HL-60/S4 treated with phorbol 12-myristate 13-acetate at 8.2 ng/mL for 4 days and 3 days (cell line): Measurements from ENCODE around the gene CCDC7.
"Not testable (repeated sequence)": the region's sequence is repeated elsewhere in the genome, so short reads cannot be mapped to it uniquely, and the experiment has no call there.

Source experiments
- in situ Hi-C: fragments of 300-500 bp; cut with MboI; formaldehyde crosslinking; loops from 2 replicates; pipeline ENCODE4 v1.15.0; 2022; ENCODE audit warnings: low sequenced_read_pairs

CCDC7 gene

DNA sequence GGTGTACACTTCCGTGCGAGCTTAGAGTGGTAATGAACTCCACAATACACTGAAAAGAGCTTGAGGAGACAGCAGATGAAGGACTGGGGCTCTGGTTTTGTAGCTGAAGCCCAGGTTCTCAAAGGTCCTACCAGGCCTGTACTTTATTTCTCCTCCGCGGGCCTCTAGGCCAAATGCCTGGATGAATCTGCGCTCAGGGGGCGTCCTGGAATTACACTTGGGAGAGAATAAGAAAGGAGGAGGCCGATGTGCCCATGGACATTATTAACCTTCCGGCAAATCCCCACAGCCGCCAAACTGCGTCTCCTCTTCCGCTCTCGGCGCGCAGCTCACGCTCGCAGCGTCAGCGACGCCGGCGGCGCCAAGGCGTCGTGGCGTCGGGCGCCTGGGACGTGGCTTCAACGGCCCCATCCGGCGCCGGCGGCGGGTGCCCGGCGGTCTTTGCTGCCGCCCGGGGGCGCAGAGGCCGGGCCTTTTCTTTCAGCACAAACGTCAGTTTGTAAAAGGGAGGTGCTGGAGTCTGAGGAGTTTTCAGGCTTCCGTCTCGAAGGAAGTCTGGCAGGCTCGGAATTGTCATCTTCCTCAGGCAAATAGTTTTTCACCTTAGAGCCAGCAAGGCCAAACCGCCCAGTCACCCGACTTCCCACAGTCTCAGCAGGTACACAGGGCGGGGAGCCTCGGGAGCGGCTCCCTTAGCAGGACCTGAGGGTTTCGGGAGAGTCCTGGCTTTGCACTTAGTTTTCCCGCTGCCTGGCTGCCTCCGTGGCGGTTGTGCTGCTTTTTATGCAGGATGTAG is at the start of gene CCDC7:
Gene CCDC7 (plus strand): TSS at position 401 of the 796 bp plus-strand sequence. CDS start 5,503 bp downstream, outside the sequence.
- in situ Hi-C loops = no loop called here

DNA sequence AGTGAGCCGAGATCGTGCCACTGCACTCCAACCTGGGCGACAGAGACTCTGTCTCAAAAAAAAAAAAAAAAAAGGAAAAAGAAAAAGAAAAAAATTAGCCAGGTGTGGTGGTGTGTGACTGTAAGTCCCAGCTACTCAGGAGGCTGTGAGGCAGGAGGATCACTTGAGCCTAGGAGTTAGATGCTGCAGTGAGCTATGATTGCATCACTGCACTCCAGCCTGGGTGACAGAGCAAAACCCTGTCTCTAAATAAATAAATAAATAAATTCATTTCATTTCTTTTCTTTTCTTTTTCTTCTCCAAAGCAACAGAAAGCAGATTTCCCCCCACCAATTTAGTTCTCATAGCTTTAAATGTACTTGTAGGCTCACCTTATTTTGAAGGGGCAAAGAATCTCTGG is 48.8 kb upstream of the CCDC7 start:
- in situ Hi-C loops = not testable (repeated sequence)

DNA sequence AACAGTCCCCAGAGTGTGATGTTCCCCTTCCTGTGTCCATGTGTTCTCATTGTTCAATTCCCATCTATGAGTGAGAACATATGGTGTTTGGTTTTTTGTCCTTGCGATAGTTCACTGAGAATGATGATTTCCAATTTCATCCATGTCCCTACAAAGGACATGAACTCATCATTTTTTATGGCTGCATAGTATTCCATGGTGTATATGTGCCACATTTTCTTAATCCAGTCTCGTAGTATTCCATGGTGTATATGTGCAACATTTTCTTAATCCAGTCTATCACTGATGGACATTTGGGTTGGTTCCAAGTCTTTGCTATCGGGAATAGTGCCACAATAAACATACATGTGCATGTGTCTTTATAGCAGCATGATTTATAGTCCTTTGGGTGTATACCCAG is 46.2 kb upstream of the CCDC7 start:
- in situ Hi-C loops = not testable (repeated sequence)

DNA sequence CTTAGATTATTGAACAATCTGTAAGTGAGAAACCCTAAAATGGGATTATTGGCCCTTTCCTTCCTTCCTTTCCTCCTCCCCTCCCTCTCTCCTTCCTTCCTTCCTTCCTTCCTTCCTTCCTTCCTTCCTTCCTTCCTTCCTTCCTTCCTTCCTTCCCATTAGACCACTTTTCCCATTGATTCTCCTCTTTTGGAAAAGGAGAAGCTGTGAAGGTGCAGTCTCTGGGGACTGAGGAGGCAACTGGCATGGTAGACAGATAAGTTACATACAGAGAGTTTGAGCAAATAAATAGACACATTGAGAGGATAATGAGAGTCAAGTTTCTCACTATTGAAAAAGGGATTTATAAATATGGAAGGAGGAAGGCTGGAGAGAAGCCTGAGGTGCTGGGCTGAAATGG is 45.0 kb upstream of the CCDC7 start:
- in situ Hi-C loops = no loop called here

DNA sequence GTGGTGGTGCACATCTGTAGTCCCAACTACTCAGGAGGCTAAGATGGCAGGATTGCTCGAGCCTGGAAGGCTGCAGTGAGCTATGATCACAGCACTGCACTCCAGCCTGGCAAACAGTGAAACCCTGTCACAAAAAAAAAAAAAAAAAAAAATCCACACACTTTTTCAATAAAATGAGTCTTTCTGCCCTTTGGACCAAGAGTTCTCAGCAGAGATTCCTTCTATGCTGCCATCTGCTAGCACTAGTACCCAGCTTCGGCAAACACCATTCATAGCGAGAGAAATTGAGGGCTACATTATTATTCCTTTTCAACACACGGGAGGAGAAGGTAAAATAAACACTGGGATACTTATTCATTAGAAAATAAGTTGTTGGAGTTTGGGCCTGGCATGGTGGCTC is 43.4 kb upstream of the CCDC7 start:
- in situ Hi-C loops = no loop called here

DNA sequence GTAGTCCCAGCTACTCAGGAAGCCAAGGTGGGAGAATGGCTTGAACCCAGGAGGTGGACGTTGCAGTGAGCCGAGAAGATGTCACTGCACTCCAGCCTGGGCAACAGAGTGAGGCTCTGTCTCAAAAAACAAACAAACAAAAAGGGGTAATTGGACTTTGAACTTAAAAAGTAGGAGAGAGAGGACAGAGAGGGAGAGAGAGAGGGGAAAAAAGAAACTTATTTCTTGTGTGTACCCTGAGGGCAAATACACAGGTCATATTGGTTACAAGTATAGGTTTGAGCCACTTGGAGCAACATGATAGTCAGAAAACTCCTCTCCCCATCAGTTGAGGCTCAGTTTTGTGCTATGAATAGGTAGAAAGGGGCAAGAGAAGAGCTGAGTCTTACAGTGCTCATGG is 42.8 kb upstream of the CCDC7 start:
- in situ Hi-C loops = no loop called here

DNA sequence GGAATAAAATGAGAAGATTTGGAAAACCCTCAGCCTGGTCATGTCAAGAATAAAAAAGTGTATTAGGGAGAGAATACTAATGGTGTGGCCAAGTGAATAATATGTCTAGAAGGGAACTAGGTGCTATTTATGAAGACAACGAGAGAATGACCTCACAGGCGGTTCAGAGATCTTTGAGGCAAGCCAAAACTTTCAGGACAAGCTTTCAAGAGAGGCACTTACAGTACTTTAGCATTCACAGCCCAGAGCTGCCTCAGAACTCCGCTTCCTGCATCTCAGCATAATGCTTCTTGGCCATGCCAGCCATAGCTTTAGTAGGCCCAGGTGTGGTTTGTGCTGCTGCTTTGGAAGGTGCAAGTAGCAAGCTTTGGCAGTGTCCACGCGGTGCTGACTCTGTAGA is 37.2 kb upstream of the CCDC7 start:
- in situ Hi-C loops = no loop called here

DNA sequence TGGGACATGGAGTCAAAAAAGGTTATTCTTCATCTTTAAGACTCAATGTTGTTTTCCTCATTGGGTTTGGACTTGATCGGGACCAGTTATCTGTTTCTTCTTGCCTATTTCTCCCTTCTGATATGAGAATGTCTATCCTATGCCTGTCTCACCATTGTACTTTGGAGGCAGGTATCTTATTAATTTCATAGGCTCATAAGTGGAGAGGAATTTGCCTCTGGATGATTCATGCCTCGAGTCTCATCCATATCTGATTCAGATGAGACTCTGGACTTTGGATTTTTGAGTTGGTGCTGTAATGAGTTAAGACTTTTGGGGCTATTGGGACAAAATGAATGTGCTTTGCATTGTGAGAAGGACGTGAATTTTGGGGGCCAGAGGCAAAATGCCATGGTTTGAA is 36.2 kb upstream of the CCDC7 start:
- in situ Hi-C loops = no loop called here

DNA sequence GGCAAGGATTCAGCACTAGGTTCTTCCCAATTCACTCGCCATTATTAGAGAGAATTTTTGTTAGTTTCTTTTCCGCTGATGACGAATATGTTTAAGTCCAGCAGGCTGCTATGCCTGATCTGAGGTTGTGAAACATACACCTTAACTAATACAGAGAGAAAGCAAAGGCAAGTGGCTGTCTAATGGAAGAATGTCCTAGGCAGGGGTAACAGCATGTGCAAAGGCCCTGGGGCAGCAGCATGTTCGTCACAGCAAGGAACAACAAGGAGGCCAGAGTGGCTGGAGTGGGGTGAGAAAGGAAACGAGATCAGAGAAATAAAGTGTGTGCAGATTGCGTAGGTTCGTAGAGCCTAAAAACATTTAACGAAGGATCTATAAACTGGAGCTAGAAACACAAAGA is 35.4 kb upstream of the CCDC7 start:
- in situ Hi-C loops = no loop called here

DNA sequence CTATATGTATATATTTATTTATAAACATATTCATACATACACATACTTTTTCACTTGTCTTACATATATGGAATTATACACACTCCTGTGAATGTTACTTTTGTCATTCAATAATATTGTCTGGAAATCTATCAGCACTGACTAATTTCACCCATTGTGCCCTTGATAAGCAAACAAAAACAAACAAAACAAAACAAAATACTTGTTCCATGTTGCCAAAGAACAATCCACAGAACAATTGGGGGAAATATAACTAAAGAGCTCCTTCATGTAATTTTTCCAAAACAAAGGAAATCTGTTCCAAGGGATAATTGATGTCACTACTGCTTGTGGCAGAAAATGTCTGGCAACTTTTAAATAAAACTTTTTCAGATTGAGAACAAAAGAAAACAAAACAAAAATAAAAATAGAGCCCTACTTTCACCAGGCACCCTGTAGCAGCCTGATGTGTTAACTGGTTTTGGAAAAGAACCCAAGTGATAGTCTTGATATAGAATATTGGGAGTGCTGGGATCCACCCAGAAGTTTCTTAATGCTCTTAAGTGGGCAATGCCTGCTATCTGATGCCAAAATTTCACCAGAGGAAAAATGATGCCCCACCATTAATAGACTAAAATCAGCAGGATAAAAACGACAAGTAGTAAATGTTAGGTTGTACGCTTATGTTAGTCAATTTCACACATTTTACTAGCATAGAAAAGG is 34.0 kb upstream of the CCDC7 start:
- in situ Hi-C loops = no loop called here

DNA sequence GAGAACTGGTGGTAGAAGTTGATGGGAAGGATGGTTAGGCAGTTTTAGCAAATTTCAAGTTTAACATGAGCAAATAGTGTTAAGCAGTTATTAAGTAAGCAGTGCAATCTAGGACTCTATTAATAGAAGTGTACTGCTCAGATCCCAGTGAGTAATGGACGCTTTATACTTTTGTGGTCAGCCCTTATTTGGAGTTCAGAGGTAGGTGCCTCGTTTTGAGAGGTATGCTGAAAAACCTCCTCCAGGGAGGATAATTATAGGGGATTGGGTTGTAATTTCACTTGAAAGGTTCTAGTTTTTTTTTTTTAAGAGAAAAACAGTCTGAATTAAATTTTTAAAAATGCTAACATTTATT is 33.5 kb upstream of the CCDC7 start:
- in situ Hi-C loops = no loop called here

DNA sequence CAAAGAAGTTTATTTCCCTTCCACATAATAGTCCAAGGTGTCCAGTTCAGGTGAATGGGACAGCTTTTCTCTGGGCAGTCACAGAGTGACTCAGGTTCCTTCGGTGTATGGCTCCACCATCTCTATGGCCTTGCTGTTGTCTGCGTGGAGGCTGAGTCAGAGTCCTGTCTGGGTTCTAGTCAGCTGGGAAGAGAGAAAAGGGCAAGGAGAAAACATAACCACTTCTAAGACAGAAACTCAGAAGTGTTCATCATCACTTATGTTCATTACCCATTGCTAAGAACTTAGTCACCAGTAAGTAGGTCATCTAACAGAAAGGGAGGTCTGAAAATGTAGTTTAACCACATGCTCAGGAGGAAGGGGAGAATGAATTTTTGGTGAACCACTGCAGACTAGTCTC is 32.4 kb upstream of the CCDC7 start:
- in situ Hi-C loops = no loop called here

DNA sequence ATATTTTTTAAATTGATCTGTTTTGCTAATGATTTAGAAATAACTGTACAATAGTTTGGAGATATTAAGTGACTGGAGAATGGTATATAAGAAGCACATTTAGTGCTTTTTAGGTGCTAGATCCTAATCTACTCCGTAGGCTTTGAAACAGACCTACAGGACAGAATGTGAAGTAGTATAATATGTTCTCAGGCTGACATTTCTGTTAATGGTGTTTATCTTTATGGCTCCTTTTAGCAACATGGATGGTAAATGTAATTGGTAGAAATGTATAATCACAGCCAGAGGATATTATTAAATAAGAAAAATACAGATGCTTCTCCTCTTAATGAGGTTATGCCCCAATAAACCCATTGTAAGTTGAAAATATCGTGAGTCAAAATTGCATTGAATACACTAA is 30.6 kb upstream of the CCDC7 start:
- in situ Hi-C loops = no loop called here

DNA sequence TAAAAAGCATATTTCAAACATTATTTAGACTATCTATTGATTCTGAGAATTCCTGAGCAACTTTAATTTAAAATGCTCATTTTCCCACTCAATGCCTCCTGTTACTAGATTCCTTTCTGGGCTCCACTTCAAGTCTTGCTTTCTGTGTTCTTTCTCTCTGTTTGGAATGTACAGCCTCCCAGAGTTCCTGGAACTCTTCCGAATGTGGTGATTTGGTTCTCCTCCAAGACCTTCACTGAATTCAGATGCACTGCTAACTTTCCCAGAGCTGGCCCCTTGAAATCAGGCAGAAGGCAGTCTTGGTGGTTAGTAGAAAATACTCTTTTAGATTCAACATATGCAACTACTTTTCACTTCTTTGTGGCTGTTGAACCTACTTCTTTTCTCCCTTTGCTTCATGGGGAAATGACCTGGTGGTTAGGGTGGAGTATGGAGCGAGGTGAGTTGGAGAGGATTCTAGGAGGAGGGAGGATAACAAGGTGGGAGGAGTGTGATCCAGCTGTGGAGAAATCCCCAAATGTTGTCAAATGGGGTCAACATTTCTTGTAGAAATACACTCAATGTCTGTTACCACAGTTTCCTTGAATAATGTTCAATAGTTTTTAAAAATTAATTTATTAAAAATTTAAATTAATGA is 27.9 kb upstream of the CCDC7 start:
- in situ Hi-C loops = no loop called here

DNA sequence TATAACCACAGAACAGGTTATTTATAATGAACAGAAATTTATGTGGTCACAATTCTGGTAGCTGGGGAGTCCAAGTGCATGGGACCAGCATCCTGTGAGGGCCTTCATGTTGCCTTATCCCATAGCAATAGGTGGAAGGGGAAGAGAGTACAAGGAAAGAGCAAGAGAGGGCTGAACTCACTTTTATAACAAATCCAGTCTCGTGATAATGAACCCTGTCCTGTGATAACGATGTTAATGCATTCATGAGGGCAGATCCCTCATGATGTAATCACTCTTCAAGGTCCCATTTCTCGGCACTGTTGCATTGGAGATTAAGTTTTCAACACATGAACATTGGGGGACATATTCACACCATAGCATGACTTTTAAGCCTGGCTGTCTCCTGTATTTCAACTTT is 27.4 kb upstream of the CCDC7 start:
- in situ Hi-C loops = no loop called here

DNA sequence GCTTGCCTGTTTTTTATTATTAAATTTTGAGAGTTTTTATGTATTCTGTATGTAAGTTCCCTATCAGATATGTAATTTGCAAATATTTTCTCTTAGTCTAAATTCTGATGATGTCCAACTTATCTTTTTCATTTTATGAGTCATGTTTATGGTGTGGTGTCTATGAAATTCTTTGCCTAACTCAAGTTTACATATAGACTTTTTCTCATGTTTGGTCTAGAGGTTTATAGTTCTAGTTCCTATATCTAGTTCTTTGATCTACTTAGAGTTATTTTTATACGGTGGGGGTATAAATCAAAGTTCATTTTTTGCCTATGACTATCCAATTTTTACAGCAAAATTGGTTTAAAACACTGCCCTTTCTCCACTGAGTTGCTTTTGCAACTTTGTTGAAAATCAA is 26.3 kb upstream of the CCDC7 start:
- in situ Hi-C loops = no loop called here

DNA sequence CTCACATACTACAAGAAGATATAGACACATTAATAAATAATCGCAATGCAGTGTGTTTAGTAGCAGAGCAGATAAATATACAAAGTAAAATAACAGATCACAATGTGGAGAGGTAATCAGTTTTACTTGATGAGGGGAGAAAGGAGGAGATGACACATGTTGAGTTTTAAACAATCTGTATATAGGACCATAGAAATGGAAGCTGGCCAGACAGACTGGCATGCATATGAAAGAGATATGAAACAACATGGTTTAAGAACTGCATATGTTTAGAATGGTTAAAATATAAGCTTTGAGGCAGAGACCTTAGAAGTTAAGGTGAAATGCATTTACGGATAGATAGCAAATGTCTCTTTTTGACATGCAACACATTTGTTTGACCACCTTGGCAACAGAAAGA is 19.8 kb upstream of the CCDC7 start:
- in situ Hi-C loops = no loop called here

DNA sequence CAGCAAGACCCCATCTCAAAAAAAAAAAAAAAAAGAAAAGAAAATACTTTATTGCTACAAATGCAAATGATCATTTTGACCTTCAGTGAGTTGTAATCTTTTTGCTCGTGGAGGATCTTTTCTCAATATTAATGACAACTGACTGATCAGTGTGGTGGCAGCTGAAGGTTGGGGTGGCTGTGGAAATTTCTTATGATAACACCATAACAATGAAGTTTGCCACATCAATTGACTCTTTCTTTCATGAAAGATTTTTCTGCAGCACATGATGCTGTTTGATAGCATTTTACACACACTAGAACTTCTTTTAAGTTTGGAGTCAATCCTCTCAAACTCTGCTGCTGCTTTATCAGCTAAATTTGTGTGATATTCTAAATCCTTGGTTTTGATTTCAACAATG is 12.4 kb upstream of the CCDC7 start:
- in situ Hi-C loops = no loop called here

DNA sequence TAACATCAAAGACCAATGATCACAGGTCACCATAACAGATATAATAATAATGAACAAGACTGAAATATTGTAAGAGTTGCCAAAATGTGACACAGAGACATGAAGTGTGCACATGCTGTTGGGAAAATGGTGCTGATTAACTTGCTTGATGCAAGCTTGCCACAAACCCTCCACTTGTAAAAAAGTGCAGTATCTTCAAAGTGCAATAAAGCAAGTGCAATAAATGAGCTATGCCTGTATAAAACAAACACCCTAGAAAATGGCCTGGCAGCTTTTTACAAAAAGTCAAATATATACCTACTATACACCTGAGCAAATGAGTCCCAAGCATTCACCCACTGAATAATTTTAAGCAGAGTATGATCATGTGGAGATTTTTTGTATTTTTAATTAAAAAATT is 9.7 kb upstream of the CCDC7 start:
- in situ Hi-C loops = no loop called here

DNA sequence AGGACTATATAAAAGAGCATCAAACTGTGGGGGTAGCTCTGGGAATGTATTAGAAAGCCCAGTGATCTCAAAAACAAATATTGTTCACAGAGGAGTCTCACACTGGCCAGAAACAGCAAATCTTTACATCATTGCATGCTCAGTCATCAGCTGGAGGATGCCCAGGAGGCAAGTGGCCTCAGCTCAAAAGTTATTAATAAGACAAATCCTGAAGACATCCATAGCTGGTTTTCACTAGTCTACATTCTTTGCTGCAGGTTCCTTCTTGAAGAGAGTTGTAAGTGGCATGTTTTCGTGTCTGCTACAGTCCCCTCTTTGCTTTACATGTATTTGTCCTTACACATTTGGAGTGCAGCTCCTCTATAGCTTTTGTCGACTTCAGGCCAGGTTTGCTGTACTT is 8.6 kb upstream of the CCDC7 start:
- in situ Hi-C loops = no loop called here

DNA sequence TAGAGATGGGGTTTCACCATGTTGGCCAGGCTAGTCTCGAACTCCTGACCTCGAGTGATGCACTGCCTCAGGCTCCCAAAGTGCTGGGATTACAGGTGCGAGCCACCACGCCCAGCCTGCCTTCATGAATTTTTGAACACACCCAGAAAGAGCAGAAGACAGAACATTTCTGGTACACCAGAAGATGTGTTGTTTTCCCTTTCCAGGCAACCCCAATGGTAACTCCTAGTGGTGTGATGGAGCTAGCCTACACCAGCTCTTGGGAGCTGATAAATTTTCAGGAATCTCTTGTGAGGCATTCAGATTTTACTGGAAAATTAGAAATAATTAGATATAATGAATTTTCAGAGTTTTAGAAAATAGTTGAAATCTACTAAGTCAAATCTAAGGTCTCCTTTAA is 904 bp upstream of the CCDC7 start:
- in situ Hi-C loops = no loop called here
